ENCODE results near the gene RTF2.
"Not testable (repeated sequence)": the region's sequence is repeated elsewhere in the genome, so short reads cannot be mapped to it uniquely, and the experiment has no call there.

The RTF2 gene

GRCh38 chr20:56532946-56533345, 64.5 kb downstream of the RTF2 start, which contains the start of gene FAM209B:
FAM209B (plus strand) TSS chr20:56533246; CDS start chr20:56533342, 96 bp downstream.
- FAIRE-seq: not testable (repeated sequence)

DNA sequence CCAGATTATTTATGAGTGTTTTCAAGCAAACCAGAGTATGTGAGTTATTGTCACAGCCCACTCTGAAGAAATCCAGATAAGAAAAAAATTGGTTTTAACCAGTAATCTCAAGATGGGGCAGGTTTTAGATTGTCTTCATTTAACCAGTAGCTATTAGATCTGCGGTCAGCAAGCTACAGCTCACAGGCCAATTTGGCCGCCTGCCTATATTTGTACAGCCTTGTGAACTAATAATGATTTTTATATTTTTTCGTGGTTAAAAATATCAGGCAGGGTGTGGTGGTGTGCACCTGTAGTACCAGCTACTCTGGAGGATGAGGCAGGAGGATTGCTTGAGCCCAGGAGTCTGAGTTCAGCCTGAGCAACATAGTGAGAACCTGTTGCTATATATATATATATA, 69.6 kb downstream of the RTF2 start:
- FAIRE-seq (no peak), DNase-seq (ENCODE audit: insufficient read length, low spot score) (no peak)

More at GRCh38 chr20:56532946-56533345, 64.5 kb downstream of the RTF2 start, which contains the start of gene FAM209B:
- DNase-seq (ENCODE audit: insufficient read length, low spot score): not testable (repeated sequence)

DNA sequence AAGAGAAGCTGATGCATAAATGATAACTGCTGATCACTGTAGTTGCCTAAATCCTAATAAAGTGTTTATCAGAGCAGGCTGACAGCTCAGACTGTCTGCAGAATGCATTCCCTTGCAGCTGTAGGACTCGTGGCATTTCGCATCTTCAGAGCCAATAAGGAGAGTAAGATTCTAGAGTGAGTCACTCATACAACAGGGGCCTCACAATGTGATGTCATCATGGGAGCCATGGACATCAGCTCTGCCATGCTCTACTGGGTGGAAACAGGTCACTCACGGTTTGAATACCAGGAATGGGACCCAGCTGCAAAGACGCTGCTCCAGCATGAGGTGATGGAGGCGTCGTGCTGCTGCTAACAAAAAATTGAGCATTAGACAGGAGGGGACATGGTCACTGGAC, 72.0 kb downstream of the RTF2 start:
- FAIRE-seq (no peak), DNase-seq (ENCODE audit: insufficient read length, low spot score) (no peak)

GRCh38 chr20:56542489-56543030, 74.1 kb downstream of the RTF2 start:
- DNase-seq (ENCODE audit: insufficient read length, low spot score) (no peak), FAIRE-seq (no peak)

GRCh38 chr20:56551571-56551970, 83.1 kb downstream of the RTF2 start:
- no peak for FAIRE-seq

DNA sequence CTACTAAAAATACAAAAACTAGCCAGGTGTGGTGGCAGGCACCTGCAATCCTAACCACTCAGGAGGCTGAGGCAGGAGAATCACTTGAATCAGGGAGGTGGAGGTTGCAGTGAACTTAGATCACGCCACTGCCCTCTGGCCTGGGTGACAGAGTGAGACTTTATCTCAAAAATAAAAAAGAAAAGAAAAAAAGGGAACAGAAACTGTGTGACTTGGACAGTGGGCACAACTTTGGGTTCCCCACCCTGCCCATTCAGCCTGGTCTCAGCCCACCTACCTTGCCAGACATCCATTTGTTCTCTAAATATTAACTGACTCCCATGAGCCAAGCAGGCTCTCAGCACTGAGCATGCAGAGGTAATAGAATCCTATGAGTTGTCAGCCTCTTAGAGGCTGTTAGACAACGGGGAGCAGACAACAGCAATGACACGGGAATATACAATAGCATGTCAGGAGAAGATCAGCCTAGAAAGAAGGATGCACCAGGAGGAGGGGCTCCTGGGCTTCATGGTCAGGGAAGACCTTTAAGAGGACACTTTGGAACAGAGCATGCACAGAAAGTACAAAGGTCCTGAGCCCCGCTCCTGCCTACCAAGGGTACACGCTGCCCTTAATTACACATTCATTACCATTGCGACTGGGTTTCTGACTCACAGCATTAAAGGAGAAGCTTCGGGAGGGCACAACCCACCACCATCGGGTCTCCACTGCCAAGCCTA, 84.6 kb downstream of the RTF2 start:
- DNase-seq (ENCODE audit: insufficient read length, low spot score) (no peak), FAIRE-seq (no peak)

More at GRCh38 chr20:56551571-56551970, 83.1 kb downstream of the RTF2 start:
- DNase-seq (ENCODE audit: insufficient read length, low spot score): no peak

DNA sequence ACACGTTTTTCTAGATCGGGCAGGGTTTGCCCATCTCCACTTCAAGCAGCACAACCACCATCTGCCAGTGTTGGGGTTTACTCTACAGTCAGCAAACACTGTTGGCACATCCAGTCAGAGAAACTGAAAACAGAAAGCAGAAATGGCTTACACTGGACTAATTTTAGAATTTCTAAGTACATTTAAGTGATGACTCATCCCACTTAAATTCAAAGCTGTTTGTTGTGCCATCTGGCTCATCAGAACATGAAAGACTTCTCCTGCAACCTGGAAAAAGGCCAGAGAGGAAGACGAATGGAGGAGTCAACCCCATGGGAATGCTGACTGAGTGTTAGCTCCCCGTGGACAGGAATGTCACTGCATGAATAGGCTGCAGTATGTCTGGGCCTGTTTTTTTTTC, 86.4 kb downstream of the RTF2 start:
- FAIRE-seq: peak; percentile 64
- peak; percentile 41 for DNase-seq (ENCODE audit: insufficient read length, low spot score)

GRCh38 chr20:56558968-56559367, 90.5 kb downstream of the RTF2 start:
- no peak for FAIRE-seq
- DNase-seq (ENCODE audit: insufficient read length, low spot score): no peak

DNA sequence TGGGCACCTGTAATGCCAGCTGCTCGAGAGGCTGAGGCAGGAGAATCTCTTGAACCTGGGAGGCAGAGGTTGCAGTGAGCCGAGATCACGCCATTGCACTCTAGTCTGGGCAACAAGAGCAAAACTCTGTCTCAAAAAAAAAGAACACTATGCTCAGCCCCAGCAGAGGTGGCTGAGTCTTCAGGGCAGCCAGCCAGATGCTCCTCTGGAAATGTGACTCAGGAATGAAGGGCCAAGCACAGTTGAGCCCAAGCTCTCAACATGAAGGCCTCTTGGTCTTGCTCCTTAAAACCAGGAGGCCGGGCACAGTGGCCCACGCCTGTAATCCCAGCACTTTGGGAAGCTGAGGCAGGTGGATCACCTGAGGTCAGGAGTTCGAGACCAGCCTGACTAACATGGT, 96.1 kb downstream of the RTF2 start:
- not testable (repeated sequence) for FAIRE-seq; DNase-seq (ENCODE audit: insufficient read length, low spot score)

GRCh38 chr20:56565511-56565910, 97.1 kb downstream of the RTF2 start:
- DNase-seq (ENCODE audit: insufficient read length, low spot score) (no peak), FAIRE-seq (no peak)

GRCh38 chr20:56566621-56567020, 98.2 kb downstream of the RTF2 start:
- no peak for FAIRE-seq
- DNase-seq (ENCODE audit: insufficient read length, low spot score): no peak
